SHP77 (cell line): Measurements from ENCODE around the gene FSD2.
"Not testable (repeated sequence)": the region's sequence is repeated elsewhere in the genome, so short reads cannot be mapped to it uniquely, and the experiment has no call there.

Experiments
- DNase-seq, 2 experiments: peaks; one replicate each; lab custom pipeline; 2025; lab: John Stamatoyannopoulos, UW

Gene FSD2

GRCh38 chr15:82830427-82831173 lies 24.7 kb upstream of the FSD2 start:
- DNase-seq: no peak

GRCh38 chr15:82829234-82829633 lies 23.4 kb upstream of the FSD2 start:
- DNase-seq: no peak

GRCh38 chr15:82828075-82828474 lies 22.2 kb upstream of the FSD2 start:
- DNase-seq: no peak

GRCh38 chr15:82823049-82823448 lies 17.2 kb upstream of the FSD2 start:
- no peak for DNase-seq

GRCh38 chr15:82821851-82822250 lies 16.0 kb upstream of the FSD2 start:
- not testable (repeated sequence) for DNase-seq

GRCh38 chr15:82821396-82821795 lies 15.5 kb upstream of the FSD2 start:
- not testable (repeated sequence) for DNase-seq

- no peak for DNase-seq
Measured at GRCh38 chr15:82820128-82820527, 14.3 kb upstream of the FSD2 start.

- no peak for DNase-seq
Measured at GRCh38 chr15:82812994-82813393, 7.1 kb upstream of the FSD2 start.

- no peak for DNase-seq
Measured at GRCh38 chr15:82810890-82811426, 5.1 kb upstream of the FSD2 start.

- peak; percentile 37 to 45 for DNase-seq
Measured at GRCh38 chr15:82810061-82810889, 4.4 kb upstream of the FSD2 start.

- DNase-seq: peak; percentile 95 to 96
Measured at GRCh38 chr15:82809308-82810060, 3.6 kb upstream of the FSD2 start, which contains the start of gene WHAMM. WHAMM (plus strand) TSS chr15:82809628; CDS start chr15:82809727, 99 bp downstream.

GRCh38 chr15:82808634-82809041 lies 2.8 kb upstream of the FSD2 start:
- DNase-seq: peak; percentile 21 to 55

- DNase-seq: peak; percentile 15 to 51
Measured at GRCh38 chr15:82807920-82808633, 2.2 kb upstream of the FSD2 start.

- no peak for DNase-seq
Measured at GRCh38 chr15:82804575-82804949, 1.3 kb downstream of the FSD2 start.

- no peak for DNase-seq
Measured at GRCh38 chr15:82803793-82804574, 1.9 kb downstream of the FSD2 start.

- DNase-seq: no peak
Measured at GRCh38 chr15:82802497-82802896, 3.4 kb downstream of the FSD2 start.

- DNase-seq: no peak
Measured at GRCh38 chr15:82799183-82799841, 6.6 kb downstream of the FSD2 start.

GRCh38 chr15:82798531-82799166 lies 7.2 kb downstream of the FSD2 start:
- DNase-seq: no peak

GRCh38 chr15:82798104-82798503 lies 7.8 kb downstream of the FSD2 start:
- no peak for DNase-seq

GRCh38 chr15:82793737-82794136 lies 12.1 kb downstream of the FSD2 start:
- no peak for DNase-seq
